WTC11 (cell line): ENCODE measurements around the gene DCXR. TPM values are rescaled to one million over a fixed set of nuclear protein-coding genes. Genes with fewer than 3 reads are reported as not detected.

Experiments used
- ATAC-seq: fragments of 200-7000 bp; cut with Tn5 transposase; 2 replicates; pipeline ENCODE4 v1.10.0; 2021; ENCODE audit warnings: mild to moderate bottlenecking, moderate library complexity
- CTCF ChIA-PET: fragments of 300-600 bp; sonication (Branson Sonifier 250); formaldehyde crosslinking; loops from one replicate; lab custom pipeline; 2021; ENCODE audit warnings: antibody characterized with exemption; lab: Charles Lee
- POLR2A ChIA-PET: fragments of 350-600 bp; sonication (Branson Sonifier 250); formaldehyde crosslinking; loops from one replicate; lab custom pipeline; 2021; ENCODE audit warnings: antibody characterized with exemption; lab: Charles Lee
- DNase-seq: peaks from one replicate; pipeline ENCODE4 v3.0.0; 2021; ENCODE audit warnings: low spot score
- H3K27ac Mint-ChIP-seq: 2 replicates; pipeline ENCODE4 v1.8.0; 2021; ENCODE audit warnings: mixed read lengths
- H3K27me3 Mint-ChIP-seq: 2 replicates; pipeline ENCODE4 v1.8.0; 2021; ENCODE audit warnings: low read depth, mild to moderate bottlenecking, moderate library complexity, mixed read lengths
- H3K36me3 Mint-ChIP-seq: 2 replicates; pipeline ENCODE4 v1.8.0; 2021; ENCODE audit warnings: mixed read lengths
- H3K4me1 Mint-ChIP-seq: 2 replicates; pipeline ENCODE4 v1.8.0; 2022; ENCODE audit warnings: mixed read lengths
- H3K4me3 Mint-ChIP-seq: 2 replicates; pipeline ENCODE4 v1.8.0; 2021; ENCODE audit warnings: mild to moderate bottlenecking, moderate library complexity, mixed read lengths
- H3K9me3 Mint-ChIP-seq: 2 replicates; pipeline ENCODE4 v1.8.0; 2021; ENCODE audit warnings: mixed read lengths
- AFF4 ChIP-seq: sonication (generic); formaldehyde crosslinking; IDR thresholded peaks from 2 replicates; pipeline ENCODE4 v1.8.1; 2023; ENCODE audit warnings: mild to moderate bottlenecking, missing genetic modification reagents, borderline replicate concordance
- AR ChIP-seq: fragments of 250-450 bp; sonication (Bioruptor Pico); IDR thresholded peaks from 2 replicates; pipeline ENCODE4 v1.9.0; 2021; ENCODE audit warnings: mild to moderate bottlenecking
- ESRRA ChIP-seq: sonication (generic); formaldehyde crosslinking; IDR thresholded peaks from 2 replicates; pipeline ENCODE4 v1.8.1; 2022; ENCODE audit warnings: mild to moderate bottlenecking, missing genetic modification reagents, borderline replicate concordance
- IRF1 ChIP-seq: sonication (generic); formaldehyde crosslinking; IDR thresholded peaks from 2 replicates; pipeline ENCODE4 v1.8.0; 2023; ENCODE audit warnings: missing genetic modification reagents
- NFATC4 ChIP-seq: fragments of 250-450 bp; sonication (Bioruptor Pico); IDR thresholded peaks from 2 replicates; pipeline ENCODE4 v1.9.0; 2021; ENCODE audit warnings: mild to moderate bottlenecking
- NR1H2 ChIP-seq: sonication (generic); formaldehyde crosslinking; IDR thresholded peaks from 2 replicates; pipeline ENCODE4 v1.9.0; 2021; ENCODE audit warnings: mild to moderate bottlenecking, moderate library complexity, missing genetic modification reagents
- PREB ChIP-seq: sonication (generic); formaldehyde crosslinking; IDR thresholded peaks from 2 replicates; pipeline ENCODE4 v1.8.1; 2022; ENCODE audit warnings: mild to moderate bottlenecking, missing genetic modification reagents, moderate library complexity, borderline replicate concordance
- RELA ChIP-seq: sonication (generic); formaldehyde crosslinking; IDR thresholded peaks from 2 replicates; pipeline ENCODE4 v1.8.1; 2022; ENCODE audit warnings: missing genetic modification reagents, mild to moderate bottlenecking, borderline replicate concordance
- TEAD4 ChIP-seq: sonication (generic); formaldehyde crosslinking; IDR thresholded peaks from 2 replicates; pipeline ENCODE4 v1.8.0; 2022; ENCODE audit warnings: mild to moderate bottlenecking, missing genetic modification reagents
- USF1 ChIP-seq: sonication (generic); formaldehyde crosslinking; IDR thresholded peaks from 2 replicates; pipeline ENCODE4 v1.8.0; 2022; ENCODE audit warnings: mild to moderate bottlenecking, missing genetic modification reagents
- ZNF232 ChIP-seq: sonication (generic); formaldehyde crosslinking; IDR thresholded peaks from 2 replicates; pipeline ENCODE4 v1.8.0; 2022; ENCODE audit warnings: mild to moderate bottlenecking, missing genetic modification reagents
- ZNF671 ChIP-seq: fragments of 250-450 bp; sonication (Bioruptor Pico); IDR thresholded peaks from 2 replicates; pipeline ENCODE4 v1.8.0; 2021; ENCODE audit warnings: mild to moderate bottlenecking
- total RNA-seq: library from RNA; stranded (reverse); gene quantifications from 3 replicates; pipeline ENCODE4 v1.2.3, GENCODE V29; 2021
- TF ChIP-seq, protein P1 (sequence below): sonication (generic); formaldehyde crosslinking; IDR thresholded peaks from 2 replicates; pipeline ENCODE4 v1.8.1; 2022; ENCODE audit warnings: low read depth, missing genetic modification reagents, borderline replicate concordance

Gene DCXR
- total RNA-seq, 1 experiment from 2014 or later: 130 TPM

DNA sequence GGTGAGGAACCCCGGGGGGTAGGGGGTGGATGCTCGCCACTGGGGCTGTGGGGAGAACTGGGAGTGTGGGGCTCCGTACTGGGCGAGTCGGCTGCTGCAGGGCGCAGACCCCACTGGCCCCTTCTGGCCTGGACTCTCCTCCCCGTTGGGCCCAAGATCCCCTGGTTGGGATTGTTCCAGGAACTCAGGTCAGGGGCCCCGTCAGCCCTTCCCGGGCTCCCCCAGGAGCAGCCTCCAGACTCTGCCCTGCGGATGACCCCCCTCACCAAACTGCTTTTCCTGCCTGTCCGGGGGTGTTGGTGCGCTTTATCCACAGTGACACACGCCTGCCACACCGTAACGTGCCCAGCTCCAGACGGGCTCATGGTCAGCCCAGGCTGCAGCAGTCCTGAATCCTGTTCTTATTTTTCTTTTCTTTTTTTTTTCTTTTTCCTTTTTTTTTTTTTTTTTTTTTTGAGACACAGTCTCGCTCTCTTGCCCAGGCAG, 35.9 kb downstream of the DCXR start:
- H3K9me3 Mint-ChIP-seq: no peaks in the 10 kb centered on the region
- no peak for TF ChIP-seq ESRRA (CRISPR knock-in tag)
- TF ChIP-seq ZNF232 (CRISPR knock-in tag): no peak
- TF ChIP-seq, protein P1, sequence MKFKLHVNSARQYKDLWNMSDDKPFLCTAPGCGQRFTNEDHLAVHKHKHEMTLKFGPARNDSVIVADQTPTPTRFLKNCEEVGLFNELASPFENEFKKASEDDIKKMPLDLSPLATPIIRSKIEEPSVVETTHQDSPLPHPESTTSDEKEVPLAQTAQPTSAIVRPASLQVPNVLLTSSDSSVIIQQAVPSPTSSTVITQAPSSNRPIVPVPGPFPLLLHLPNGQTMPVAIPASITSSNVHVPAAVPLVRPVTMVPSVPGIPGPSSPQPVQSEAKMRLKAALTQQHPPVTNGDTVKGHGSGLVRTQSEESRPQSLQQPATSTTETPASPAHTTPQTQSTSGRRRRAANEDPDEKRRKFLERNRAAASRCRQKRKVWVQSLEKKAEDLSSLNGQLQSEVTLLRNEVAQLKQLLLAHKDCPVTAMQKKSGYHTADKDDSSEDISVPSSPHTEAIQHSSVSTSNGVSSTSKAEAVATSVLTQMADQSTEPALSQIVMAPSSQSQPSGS (CRISPR knock-in tag): no peak
- TF ChIP-seq IRF1 (CRISPR knock-in tag): no peak
- no peak for TF ChIP-seq RELA (CRISPR knock-in tag)
- TF ChIP-seq TEAD4 (CRISPR knock-in tag): no peak
- no peak for TF ChIP-seq ZNF671 (CRISPR knock-in tag)
- no peak for TF ChIP-seq AR (CRISPR knock-in tag)
- no peak for TF ChIP-seq NFATC4 (CRISPR knock-in tag)
- TF ChIP-seq NR1H2 (CRISPR knock-in tag): no peak
- no peak for TF ChIP-seq PREB
- no peak for TF ChIP-seq USF1
- TF ChIP-seq AFF4 (CRISPR knock-in tag): no peak
- no peak overlapping the region for H3K4me3 Mint-ChIP-seq
- no peaks in the 10 kb centered on the region for H3K27me3 Mint-ChIP-seq
- ChIA-PET CTCF (interaction anchor here (0.7 to 1.2 kb wide), 3 partner anchors 11 to 1029 kb away, joined by 3 to 4 read pairs (median 3); no protein-coding TSS in a partner anchor), POLR2A (no interaction called here)
- ATAC-seq (no peak), DNase-seq (no peak)
- H3K36me3 Mint-ChIP-seq: no peaks in the 10 kb centered on the region
- H3K27ac Mint-ChIP-seq: no peak overlapping the region
- no peaks in the 10 kb centered on the region for H3K4me1 Mint-ChIP-seq
